ENCODE data around the gene CFAP57.
A peak's percentile ranks its signal among the peaks of the same experiment; 100 is the strongest.
"Not testable (repeated sequence)": the region's sequence is repeated elsewhere in the genome, so short reads cannot be mapped to it uniquely, and the experiment has no call there.

Gene CFAP57

GRCh38 chr1:43207229-43207853 is 35.2 kb downstream of the CFAP57 start:
- peak overlapping the region in 2 of 3 experiments; percentile 12 to 31 for H3K4me3 Mint-ChIP-seq
- H3K27me3 Mint-ChIP-seq (ENCODE audit: low read depth): no peaks in the 10 kb centered on the region
- H3K27ac Mint-ChIP-seq: peak overlapping the region; percentile 79 to 94 (median 87)
- H3K9me3 Mint-ChIP-seq: peaks cover 10% of the 10 kb centered on the region
- H3K4me1 Mint-ChIP-seq: peaks cover 11% of the 10 kb centered on the region
- H3K36me3 Mint-ChIP-seq (ENCODE audit: low read depth): no peaks in the 10 kb centered on the region
- no peak for TF ChIP-seq CTCF (IDR thresholded peaks at IDR 0.05; ENCODE audit: unreplicated experiment in 3 of 3)

- Mint-ChIP-seq H3K9me3 (peaks cover 11% of the 10 kb centered on the region), H3K4me1 (peaks cover 11% of the 10 kb centered on the region)
- not testable (repeated sequence) for H3K36me3 Mint-ChIP-seq (ENCODE audit: low read depth); H3K27ac Mint-ChIP-seq; H3K27me3 Mint-ChIP-seq (ENCODE audit: low read depth); H3K4me3 Mint-ChIP-seq
Measured at GRCh38 chr1:43208277-43208676, 36.1 kb downstream of the CFAP57 start.

GRCh38 chr1:43214501-43215444 is 42.6 kb downstream of the CFAP57 start:
- Mint-ChIP-seq H3K4me3 (no peak overlapping the region), H3K27me3 (ENCODE audit: low read depth) (peaks cover 11% of the 10 kb centered on the region), H3K9me3 (peaks cover 2% of the 10 kb centered on the region), H3K36me3 (ENCODE audit: low read depth) (no peaks in the 10 kb centered on the region), H3K4me1 (no peaks in the 10 kb centered on the region), H3K27ac (no peak overlapping the region)
- no peak for TF ChIP-seq CTCF (IDR thresholded peaks at IDR 0.05; ENCODE audit: unreplicated experiment in 3 of 3)

GRCh38 chr1:43217747-43218146 is 45.6 kb downstream of the CFAP57 start:
- TF ChIP-seq CTCF (IDR thresholded peaks at IDR 0.05; ENCODE audit: unreplicated experiment in 3 of 3): no peak
- H3K27me3 Mint-ChIP-seq (ENCODE audit: low read depth): peaks cover 20% of the 10 kb centered on the region
- no peaks in the 10 kb centered on the region for H3K36me3 Mint-ChIP-seq (ENCODE audit: low read depth)
- H3K9me3 Mint-ChIP-seq: peaks cover 2% of the 10 kb centered on the region
- no peak overlapping the region for H3K27ac Mint-ChIP-seq
- H3K4me1 Mint-ChIP-seq: no peaks in the 10 kb centered on the region
- no peak overlapping the region for H3K4me3 Mint-ChIP-seq

- Mint-ChIP-seq H3K36me3 (ENCODE audit: low read depth) (no peaks in the 10 kb centered on the region), H3K4me3 (no peak overlapping the region)
Measured at GRCh38 chr1:43220905-43221778, 49.0 kb downstream of the CFAP57 start.

More at GRCh38 chr1:43220905-43221778, 49.0 kb downstream of the CFAP57 start:
- no peak for TF ChIP-seq CTCF (IDR thresholded peaks at IDR 0.05; ENCODE audit: unreplicated experiment in 3 of 3)
- Mint-ChIP-seq H3K4me1 (no peaks in the 10 kb centered on the region), H3K9me3 (no peaks in the 10 kb centered on the region), H3K27ac (no peak overlapping the region), H3K27me3 (ENCODE audit: low read depth) (peaks cover 32% of the 10 kb centered on the region)

Measured in nephron (organoid).